SK-N-MC (cell line): Measurements from ENCODE around the gene CYTH3.

Experiments
- EZH2 ChIP-seq: fragments of 200-600 bp; sonication (generic); IDR thresholded peaks from one replicate; pipeline ENCODE4 v1.6.1; 2017; ENCODE audit warnings: antibody characterized with exemption
- FOXP2 ChIP-seq: optimal IDR thresholded peaks from 2 replicates; pipeline ENCODE3; 2011; ENCODE audit warnings: mild to moderate bottlenecking, moderate library complexity; ENCODE audit not compliant: insufficient read depth; ENCODE audit errors: extremely low read length, control extremely low read depth
- POLR2AphosphoS5 ChIP-seq: IDR thresholded peaks from 2 replicates; pipeline ENCODE4 v1.6.1; 2012; ENCODE audit warnings: mild to moderate bottlenecking, low read depth, low read length, borderline replicate concordance

DNA sequence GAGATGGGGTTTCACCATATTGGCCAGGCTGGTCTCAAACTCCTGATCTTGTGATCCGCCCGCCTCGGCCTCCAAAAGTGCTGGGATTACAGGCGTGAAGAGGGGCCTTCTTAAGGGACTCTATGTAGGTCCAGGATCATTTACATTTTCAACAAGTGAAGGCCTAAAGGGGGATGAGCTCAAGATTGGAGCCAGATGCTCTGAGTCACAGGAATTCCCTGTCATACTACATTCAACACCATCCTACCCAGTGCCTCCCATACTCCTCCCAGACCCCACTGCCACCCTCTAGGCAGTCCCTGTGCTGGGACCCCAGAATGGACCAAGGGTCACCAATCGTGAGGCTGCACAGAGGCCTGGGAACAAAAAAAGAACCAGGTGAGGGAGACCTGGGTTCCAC, 29.9 kb downstream of the CYTH3 start:
- TF ChIP-seq POLR2AphosphoS5: no peak
- TF ChIP-seq EZH2: no peak
- no peak for TF ChIP-seq FOXP2
